Esophagus mucosa (tissue), 1 donor: Measurements from ENCODE around the gene RTKN. TPM values are rescaled to one million over a fixed set of nuclear protein-coding genes. Genes with fewer than 3 reads are reported as not detected.

Experiments
- ATAC-seq: fragments of 200-7000 bp; cut with Tn5 transposase; one replicate; pipeline ENCODE4 v1.9.1; 2020
- total RNA-seq: library from RNA; stranded (reverse); gene quantifications from one replicate; pipeline ENCODE4 v1.2.4, GENCODE V29; 2023
- donor health status: DM: yes; HTN: yes; CAD: no.

Gene RTKN
- total RNA-seq, 1 donor from 2014 or later = 18.3 TPM

DNA sequence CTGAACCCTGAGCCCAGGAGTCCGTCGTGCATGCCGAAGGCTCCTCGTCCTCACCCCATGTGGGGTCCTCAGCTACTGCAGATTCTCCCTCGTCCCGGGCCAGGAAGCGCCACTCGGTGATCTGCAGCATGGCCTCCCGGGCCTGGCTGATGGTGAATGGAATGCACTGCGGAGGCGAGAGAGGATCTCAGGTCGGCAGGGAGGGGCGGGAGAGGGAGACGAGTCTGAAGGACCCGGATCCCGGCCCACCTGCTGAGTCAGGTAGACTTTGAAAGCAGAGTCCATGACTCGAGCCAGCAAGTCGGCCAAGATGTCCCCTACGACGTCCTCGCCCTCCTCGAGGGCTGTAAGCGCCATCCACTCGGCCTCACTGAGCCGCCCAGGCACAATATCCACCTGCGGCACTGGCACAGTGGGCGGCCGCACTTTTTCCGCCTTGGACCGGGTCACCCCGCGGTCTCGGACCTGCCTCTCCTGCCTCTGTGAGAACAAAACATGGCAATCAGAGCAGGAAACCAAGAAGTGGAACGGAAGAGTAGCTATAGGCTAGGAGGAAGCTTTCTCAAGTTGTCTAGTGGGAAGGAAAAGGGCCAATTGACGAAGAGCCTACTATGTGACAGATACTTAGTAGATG lies 25.9 kb downstream of the RTKN start:
- no peak for ATAC-seq

DNA sequence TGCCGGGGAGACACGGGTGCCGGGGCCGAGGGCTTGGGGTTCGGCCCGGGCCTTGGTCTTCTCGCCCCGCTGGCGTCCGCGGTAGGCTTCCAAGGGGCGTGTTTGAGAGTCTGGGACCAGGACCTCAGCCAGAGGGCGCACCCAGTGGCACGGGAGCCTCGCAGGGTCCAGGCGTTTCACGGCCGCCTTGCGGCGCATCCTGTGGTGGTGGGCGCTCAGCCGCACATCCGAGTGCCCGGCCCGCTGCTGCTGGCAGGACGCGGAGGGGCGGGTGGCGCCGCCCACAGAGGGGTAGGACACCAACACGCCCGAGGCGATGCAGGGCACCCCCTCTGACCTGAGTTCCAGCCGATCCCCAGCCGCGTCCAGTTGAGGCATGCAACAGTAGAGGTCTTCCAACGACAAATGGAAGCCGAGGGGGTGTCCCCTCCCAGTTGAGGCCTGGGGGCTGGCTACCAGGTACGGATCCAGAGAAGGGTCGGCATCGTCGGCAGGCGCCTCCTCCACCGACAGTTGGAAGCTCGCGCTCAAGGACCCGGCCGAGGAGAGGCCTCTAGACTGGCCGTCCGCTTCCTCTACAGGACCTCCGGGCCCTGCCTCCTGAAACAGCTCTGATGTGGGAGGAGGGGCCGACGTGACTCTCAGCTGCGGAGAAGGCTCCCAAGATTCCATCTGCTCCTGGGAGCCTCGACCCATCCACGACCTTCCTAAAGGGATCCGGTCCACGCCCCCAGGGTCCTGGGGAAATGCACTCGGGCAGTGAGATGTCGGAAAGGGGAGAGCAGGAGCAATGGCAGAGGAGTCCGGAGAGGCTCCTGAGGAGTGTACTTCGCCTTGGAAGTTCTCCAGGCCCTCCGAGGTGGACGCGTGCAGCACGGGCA lies 26.6 kb downstream of the RTKN start:
- peak; percentile 51 for ATAC-seq

DNA sequence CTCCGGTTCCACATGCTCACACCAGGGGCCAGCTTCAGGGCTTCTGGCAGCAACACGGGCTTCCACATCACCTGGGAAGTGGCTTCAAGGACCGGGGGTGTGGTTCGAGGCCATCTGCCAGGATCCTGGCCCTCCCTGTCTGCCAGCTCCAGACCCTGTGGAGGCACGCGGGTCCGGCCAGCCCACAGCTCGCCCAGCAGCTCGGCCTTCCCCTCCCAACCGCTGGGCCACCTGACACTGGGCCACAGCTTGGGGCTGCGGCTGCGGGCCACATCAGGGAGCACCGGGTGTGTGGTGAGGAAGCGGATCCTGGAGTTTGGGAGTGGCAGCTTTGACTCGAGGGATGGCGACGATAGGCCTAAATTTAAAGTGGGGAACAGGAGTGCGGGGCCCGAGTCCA lies 27.3 kb downstream of the RTKN start:
- ATAC-seq = peak; percentile 46

DNA sequence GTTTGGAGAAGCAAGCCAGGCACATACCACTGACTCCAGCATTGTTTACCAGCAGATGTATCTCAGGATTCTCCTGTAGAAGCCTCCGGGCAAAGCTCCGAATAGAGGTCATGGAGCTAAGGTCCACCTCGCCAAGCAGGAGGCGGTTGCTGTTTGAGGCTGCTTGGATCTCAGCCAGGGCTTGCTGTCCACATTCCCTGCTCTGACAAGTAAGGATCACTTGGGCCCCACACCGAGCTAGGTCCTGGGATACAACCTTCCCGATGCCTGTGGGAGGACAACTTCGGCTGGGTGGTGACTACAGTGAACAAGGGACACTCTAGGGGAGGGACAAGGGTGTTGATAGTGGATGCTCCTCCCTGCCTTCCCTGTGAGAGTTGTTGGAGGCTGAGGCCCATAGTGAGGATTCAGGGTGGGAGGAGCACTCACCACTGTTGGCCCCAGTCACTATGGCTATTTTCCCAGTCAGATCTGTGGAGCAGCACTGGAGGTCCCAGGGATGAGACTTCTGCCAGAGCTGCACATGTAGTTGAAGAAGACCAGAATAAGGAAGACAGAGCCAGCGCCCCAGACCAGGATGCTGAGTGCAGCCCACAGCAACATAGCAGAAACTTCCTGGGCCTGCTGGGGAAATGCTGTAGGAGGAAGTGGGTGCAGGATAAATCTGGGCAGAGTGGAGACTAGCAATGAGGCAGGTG lies 28.6 kb downstream of the RTKN start:
- peak; percentile 6 for ATAC-seq

DNA sequence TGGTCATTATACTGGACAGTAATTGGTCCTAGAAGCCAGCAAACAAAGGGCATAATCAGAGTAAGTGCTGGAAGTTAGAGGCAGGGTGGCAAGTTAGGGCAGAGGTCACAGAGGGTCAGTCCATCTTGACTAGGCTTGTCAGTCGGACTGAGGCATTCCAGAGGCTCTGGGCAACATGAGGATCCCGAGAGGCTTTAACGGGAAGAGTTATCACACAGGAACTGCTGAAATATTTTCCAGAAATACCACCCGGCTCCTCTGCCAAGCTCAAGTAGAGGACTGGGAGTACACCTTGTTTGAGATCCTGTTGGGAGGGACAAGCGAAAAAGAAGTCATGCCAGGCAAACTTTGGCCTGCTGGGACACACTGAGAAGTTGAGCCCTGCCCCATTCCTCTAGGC lies 34.1 kb downstream of the RTKN start:
- ATAC-seq = no peak

DNA sequence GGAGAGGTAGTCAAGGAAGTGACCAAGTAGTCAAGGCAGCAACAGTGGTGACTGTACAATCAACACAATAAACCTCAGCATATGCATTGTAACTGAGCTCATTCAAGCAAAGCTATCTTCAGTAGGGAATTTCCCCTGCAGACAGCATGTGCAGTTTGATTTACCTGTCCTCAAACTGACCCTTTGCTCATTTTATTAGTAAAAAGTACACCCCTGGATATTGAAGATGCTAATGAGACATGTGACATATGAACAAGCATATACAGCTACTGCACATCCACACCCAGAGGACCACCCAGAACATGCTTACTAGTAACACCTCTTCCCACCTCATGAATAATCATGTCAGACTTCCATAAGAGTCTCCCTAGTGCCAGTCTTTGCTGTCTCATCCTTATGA lies 35.7 kb downstream of the RTKN start:
- peak; percentile 47 for ATAC-seq

DNA sequence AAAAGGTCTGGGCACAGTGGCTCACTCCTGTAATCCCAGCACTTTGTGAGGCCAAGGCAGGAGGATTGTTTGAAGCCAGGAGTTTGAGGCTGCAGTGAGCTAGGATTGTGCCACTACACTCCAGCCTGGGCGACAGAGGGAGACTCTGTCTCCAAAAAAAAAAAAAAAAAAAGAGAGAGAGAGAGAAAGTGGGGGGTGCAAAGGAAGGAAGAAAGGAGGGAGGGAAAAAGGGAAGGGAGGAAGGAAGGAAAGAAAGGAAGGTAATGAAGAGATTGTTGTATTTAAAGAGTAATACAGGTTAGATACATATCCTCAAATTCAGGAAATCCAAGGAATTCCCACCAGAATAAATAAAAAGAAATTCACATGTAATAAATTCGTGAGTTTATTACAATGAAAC lies 39.8 kb downstream of the RTKN start:
- no peak for ATAC-seq

DNA sequence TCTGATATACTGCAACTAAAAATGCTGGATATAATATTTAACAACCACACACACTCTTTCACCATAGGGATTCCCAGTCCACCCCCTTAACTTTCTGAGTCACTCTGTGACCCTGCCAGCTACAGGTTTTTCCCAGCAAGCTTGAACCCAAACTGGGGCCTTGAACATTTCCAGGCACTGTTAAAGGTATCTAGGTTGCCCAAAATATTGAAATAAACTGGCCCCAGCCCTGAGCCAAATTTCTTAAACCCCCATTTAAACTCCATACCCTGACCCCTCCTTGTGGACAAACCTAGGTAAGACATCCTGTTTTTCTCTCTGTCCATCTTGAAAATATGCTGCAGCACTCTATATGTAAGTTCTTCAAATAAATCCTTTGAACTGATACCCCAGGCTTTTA lies 42.0 kb downstream of the RTKN start:
- peak; percentile 51 for ATAC-seq

DNA sequence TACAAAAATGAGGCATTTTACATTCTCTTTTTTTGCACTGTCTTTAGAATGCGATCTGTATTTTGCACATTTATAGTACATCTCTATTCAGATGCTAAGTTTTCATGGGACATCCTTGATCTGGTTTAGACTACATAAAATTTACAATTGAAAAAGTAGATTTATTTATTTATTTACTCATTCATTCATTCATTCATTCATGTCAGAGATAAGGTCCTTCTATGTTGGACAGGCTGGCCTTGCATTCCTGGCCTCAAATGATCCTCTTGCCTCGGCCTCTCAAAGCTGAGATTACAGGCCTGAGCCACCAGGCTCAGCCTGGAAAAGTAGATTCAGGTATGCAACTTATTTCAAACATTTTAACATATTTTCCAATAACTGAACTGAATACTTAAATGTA lies 45.6 kb downstream of the RTKN start:
- ATAC-seq = no peak

DNA sequence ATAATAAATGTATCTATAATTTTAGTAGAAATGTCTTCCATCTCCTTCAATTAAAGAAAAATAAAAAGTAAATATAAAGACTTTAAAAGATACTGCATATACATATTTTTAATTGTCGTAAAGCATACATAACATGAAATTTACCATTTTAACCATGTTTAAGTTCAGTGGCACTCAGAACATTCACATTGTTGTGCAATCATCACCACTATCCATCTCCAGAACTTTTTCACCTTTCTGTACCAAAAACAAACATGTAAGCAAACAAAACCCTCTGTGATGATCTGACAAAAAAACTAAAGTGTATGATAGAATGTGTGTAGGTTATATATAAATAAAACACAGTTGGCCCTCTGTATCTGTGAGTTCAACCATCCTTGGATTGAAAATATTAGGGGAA lies 48.2 kb downstream of the RTKN start:
- no peak for ATAC-seq

DNA sequence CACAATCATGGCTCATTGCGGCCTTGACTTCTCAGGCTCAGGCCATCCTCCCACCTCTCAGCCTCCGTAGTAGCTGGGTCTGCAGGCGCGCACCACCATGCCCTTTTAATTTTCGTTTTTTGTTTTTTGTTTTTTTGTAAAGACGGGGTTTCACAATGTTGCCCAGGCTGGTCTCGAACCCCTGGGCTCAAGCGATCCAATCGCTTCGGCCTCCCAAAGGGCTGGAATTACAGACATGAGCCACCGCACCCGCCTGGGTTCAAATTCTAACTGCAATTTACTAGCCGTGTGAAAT lies 49.3 kb downstream of the RTKN start:
- no peak for ATAC-seq

DNA sequence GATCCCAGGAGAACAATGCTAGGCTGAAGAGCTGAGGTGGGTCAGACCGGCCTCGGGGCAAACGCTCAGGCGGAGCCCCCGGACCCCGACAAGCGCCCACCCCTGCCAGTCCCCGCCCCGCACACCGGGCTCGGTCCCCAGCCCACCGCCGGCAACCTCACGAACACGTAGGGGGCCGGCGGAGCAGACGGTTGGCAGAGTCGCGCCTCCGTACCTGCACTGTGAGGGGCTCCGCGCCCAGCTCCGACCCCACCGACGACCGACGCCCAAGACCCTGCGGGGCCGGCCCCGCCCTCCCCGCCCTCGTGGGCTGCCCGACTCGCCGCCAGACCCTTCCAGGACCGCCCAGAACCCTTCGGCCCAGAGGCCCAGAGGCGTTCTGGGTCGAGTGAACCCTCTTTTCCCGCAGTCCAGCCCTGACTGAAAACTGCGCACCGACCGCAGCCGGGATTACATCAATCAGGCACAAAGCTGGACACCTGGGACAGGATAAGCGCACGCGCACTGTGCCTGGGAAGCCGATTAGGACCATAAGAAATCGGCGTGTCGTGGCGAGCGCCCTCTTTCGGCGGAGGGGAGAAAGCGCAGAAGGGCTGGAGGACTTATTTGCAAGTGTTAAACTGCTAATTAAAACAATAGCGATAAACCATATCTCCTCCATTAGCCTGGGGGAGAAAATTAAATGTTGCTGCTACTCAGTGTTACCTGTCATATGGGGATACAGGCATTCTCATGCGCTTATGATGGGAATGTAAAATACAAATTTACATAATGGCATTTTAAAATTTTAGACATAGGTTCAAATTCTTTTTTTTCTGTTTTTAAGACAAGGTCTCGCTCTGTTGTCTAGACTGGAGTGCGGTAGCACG lies 49.9 kb downstream of the RTKN start:
- ATAC-seq = peak; percentile 93

DNA sequence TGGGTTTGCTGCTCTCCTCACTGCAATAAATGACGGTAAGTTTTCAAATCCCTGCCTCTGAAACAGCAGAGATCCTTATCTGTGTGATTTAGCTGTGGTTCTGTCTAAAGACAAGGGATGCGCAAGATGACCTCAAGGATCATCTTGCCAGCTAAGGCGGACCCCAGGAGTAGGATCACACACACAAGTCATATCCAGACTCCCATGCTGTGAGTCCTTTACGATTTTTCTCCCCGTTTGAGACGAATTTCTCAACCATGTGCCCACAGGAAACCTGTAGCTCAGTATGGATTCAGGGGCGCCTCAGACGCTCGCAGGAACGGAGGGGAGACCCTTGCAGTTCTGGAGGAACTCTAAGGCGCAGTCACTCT lies 50.5 kb downstream of the RTKN start:
- ATAC-seq = peak; percentile 4

DNA sequence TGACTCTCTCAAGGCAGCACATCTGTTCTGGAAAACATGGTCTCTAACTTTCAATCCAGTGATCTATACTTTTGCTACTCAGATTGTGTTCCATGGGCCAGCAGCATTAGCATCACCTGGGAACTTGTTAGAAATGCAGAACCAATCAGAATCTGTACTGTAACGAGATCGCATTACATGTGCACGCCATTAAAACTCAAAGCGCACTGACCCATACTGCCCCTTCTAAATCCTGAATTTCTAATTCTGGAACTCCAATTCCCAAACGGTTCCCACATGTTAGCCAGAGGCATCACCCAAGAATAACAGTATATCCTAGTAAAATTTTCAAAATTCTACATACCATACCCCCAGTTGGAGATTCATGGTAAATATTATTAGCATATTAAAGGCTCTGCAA lies 51.1 kb downstream of the RTKN start:
- ATAC-seq = no peak

DNA sequence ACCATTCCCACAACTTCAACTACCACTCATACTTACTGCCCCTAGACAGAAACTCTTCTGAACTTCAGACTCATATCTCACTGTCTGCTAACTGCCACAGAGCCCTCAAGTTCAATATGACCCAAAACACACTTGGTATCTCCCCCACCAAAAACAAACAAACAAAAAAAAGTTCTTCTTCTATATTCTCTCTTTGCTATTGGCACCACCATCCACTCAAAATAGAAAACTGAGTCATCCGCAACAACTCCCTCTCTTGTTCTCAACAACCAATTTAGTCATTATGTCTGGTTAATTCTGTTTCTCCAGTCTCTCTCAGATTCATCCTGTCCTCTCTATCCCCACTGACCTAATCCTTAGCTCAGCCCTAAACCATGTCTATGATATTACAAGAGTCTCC lies 54.4 kb downstream of the RTKN start:
- ATAC-seq = no peak

DNA sequence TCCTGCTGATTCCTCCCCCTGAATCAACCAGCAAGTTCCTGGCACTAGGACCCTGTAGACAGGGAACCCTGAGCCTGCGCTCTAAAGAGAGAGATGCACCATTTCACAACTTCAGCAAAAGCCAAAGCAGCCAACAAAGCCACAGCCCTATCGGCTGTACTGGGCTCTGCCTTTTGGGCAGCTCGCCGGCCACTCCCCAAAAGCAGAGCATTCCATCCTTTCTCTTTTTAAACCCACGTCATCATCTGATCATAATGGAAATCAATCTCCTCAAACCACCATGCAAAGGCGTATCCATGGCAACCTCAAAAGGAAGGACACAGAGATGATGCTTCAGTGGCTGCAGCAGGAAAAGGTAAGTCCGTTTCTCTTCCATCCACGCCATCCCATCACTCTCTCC lies 56.3 kb downstream of the RTKN start:
- ATAC-seq = no peak

DNA sequence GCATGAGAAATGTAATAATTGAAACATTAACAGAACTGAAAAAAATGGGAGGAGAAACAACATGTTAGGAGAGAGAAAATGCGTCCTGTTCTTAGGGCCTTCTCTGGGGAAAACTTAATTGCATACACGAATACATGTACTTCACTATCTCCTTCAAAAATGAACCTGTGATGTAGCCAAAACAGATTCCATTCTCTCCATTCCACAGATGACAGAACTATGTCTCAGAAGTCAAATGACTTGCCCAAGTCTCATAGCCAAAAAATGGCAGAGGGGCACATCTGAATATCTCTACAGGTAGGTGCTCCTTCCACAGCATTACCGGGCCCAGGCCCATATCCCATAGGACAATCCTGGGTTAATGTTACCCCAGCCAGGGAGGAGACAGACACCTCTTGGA lies 57.7 kb downstream of the RTKN start:
- ATAC-seq = no peak

DNA sequence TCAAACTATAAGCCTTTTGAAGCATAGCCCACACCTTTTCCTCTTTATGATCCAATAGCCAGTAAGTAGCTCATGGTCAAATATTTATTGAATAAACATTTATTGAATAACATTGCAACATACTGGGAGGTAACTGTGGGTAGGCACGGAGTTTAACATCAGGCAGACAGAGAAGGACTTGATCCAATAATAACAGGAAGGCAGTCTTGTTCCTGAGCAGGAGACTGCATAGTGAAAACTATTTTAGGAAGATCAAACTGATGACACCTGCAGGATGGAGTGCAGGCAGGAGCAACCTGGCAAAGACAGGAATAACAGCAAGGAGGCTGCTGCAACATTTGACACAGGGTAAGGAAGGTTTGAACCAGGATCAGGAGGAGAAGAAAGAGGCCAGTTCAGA lies 58.5 kb downstream of the RTKN start:
- ATAC-seq = no peak

DNA sequence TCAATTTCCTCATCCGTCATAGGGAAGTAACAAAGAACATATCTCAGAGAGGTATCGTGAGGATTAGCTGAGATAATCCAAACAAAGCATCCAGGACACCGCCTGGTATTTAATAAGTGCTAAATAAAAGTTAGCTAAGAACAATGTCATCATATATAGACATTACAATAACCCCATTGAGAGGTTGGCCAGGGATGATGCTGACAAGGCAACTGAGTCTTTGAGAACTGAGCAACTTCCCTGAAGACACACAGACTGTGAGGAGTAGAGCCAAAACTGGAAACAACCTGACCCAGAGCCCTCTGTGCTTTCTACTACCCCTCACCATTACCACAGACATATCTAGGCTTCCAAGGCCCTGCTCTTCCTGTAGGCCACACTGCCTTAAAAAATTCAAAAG lies 60.0 kb downstream of the RTKN start:
- ATAC-seq = peak; percentile 38

DNA sequence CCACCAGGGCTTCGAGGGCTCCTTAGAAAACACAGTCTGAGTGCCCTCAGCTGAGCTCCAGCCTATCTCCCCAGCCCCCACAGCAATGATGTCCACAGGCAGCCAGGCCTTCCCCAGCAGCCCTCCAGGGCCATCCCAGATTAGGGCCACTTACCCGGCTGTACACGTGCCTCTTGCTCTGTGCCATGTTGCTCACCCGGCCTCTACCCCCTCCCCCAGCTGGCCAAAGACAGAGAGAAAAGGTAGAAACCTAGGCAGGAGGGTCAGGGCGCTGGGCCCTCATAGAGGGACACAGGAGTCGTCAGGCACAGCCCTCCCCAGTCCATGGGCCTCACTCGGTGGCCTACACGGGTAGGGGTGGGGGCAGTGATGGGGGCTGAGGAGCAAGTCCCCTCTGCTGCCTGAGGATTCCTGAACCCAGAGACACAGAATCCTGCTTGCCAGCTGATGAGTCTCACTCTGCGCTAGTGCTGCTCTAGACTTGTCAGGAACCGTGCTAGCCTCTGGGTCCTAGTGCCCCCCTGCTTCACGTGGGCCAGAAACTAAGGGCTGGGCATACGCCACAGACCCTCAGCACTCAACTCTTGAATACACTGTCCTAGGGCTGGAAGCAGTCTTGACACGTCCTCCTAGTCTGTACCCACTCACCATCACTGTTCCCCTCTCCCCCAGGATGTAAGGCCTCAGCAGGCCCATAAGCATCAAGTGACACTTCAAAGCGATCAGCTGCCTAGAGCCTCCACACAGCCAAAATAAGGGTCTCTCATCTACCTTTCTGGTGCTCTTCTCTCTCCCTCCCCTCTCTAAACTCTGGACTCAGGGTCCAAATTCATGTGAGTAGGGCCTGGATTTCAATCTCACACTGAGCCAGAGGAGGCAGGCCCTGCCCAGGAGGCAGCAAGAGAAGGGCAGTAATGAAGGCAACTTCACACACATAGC lies 61.6 kb downstream of the RTKN start, which contains the start of gene DCTN1:
Gene DCTN1, minus strand, starts transcription at position 461 of the 939 bp plus-strand sequence. Its CDS starts 274 bp downstream, at position 187.
- ATAC-seq = peak; percentile 54

DNA sequence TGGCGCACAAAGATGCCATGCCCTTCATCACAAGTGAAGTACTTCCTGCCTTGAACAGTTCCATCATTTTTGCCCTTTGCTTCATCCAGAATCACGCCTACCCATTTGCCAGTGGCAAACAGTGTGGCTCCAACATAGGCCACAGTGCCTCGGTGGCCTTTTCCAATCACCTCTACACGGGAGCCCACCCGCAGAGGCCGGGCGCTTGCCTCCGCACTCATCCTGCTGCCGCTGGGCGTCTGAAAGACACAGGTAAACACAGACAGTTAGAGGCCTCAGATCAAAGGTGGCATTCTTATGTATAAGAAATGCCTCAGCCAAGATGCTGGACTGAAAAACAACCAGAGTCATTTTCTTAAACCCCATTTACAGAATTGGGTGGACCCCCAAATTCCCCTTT lies 63.7 kb downstream of the RTKN start:
- no peak for ATAC-seq

DNA sequence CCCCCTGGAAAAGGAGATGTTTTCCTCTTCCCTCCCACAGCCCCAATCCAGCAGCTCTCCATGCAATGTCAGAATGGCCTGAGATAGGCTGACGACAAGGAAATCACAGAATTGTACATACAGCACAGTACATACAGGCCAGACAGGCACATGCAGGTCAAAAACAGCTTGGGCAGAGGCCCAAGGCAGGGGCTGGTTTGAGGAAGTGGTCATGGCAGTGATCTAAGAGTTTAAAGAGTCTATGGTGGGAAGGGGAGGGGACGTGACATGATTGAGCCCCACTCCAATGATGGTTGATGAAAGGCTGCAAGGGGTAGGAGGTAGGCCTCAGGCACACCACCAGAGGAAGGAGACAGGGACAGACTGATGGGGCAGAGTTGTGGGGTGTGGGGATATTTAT lies 65.9 kb downstream of the RTKN start:
- ATAC-seq = no peak
